SK-N-SH (cell line): ENCODE measurements around the gene AGO3. TPM values are rescaled to one million over a fixed set of nuclear protein-coding genes. Genes with fewer than 3 reads are reported as not detected.

ENCODE experiments used
- CTCF ChIA-PET: fragments of 300-600, 350-600 bp; formaldehyde crosslinking; extraction: SDS; loops from one replicate; lab custom pipeline; 2021; lab: Yijun Ruan, JAX
- POLR2A ChIA-PET: fragments of 350-600 bp; sonication (Branson Sonifier 250); formaldehyde crosslinking; extraction: SDS; loops from one replicate; lab custom pipeline; 2020; ENCODE audit warnings: antibody characterized with exemption, inconsistent platforms; lab: Yijun Ruan, JAX
- DNase-seq: peaks from one replicate; pipeline ENCODE4 v3.0.0; 2012
- H2AFZ ChIP-seq: fragments of 200-600 bp; sonication (generic); 2 replicates; pipeline ENCODE4 v1.8.1; 2016; ENCODE audit warnings: antibody characterized with exemption, mild to moderate bottlenecking, low read depth
- H3F3A ChIP-seq: fragments of 200-600 bp; sonication (generic); replicated peaks from 2 replicates; pipeline ENCODE3; 2016; ENCODE audit warnings: antibody characterized with exemption, mild to moderate bottlenecking; ENCODE audit not compliant: insufficient read depth
- H3K27ac ChIP-seq, 2 experiments: fragments of 200-500 bp in 1 of 2; fragments of 200-600 bp in 1 of 2; sonication (Bioruptor generic) in 1 of 2; sonication (generic), shearing (Covaris generic) in 1 of 2; 2 replicates each; pipeline versions ENCODE4 v1.5.1 to v1.6.1; 2014 to 2016; ENCODE audit warnings: low read depth in 2 of 2, inconsistent platforms in 1 of 2, low read length in 1 of 2, mild to moderate bottlenecking in 1 of 2, mixed read lengths in 1 of 2
- H3K27me3 ChIP-seq: fragments of 200-600 bp; sonication (generic), shearing (Covaris generic); 2 replicates; pipeline ENCODE4 v1.6.1; 2016; ENCODE audit warnings: mixed run types; ENCODE audit not compliant: insufficient read depth
- H3K36me3 ChIP-seq, 2 experiments: fragments of 200-500 bp in 1 of 2; fragments of 200-600 bp in 1 of 2; sonication (Bioruptor generic) in 1 of 2; sonication (generic) in 1 of 2; replicated peaks in 1 of 2; 2 replicates each; pipeline versions ENCODE3 to v1.5.1; 2014 to 2016; ENCODE audit warnings: low read length in 1 of 2, mild to moderate bottlenecking in 1 of 2; ENCODE audit not compliant: insufficient read depth in 2 of 2, control insufficient read depth in 1 of 2
- H3K4me1 ChIP-seq, 2 experiments: fragments of 200-500 bp in 1 of 2; fragments of 200-600 bp in 1 of 2; sonication (Bioruptor generic) in 1 of 2; sonication (generic), shearing (Covaris generic) in 1 of 2; 2 replicates each; pipeline versions ENCODE4 v1.5.1 to v1.6.1; 2014 to 2016; ENCODE audit warnings: low read depth in 1 of 2, low read length in 1 of 2, mixed run types in 1 of 2; ENCODE audit not compliant: insufficient read depth in 2 of 2, control insufficient read depth in 1 of 2
- H3K4me2 ChIP-seq: fragments of 200-600 bp; sonication (generic), shearing (Covaris generic); 2 replicates; pipeline ENCODE4 v1.6.1; 2017; ENCODE audit warnings: mixed run types
- H3K4me3 ChIP-seq, 2 experiments: fragments of 200-500 bp in 1 of 2; fragments of 200-600 bp in 1 of 2; sonication (Bioruptor generic) in 1 of 2; sonication (generic), shearing (Covaris generic) in 1 of 2; 2 replicates each; pipeline versions ENCODE4 v1.5.1 to v1.8.1; 2014 to 2016; ENCODE audit warnings: low read depth in 2 of 2, inconsistent platforms in 1 of 2, low read length in 1 of 2, mild to moderate bottlenecking in 1 of 2, mixed read lengths in 1 of 2, moderate library complexity in 1 of 2
- H3K79me2 ChIP-seq: fragments of 200-600 bp; sonication (generic); 2 replicates; pipeline ENCODE4 v1.8.1; 2017; ENCODE audit warnings: mild to moderate bottlenecking; ENCODE audit not compliant: insufficient read depth
- H3K9ac ChIP-seq: fragments of 200-600 bp; sonication (generic); 2 replicates; pipeline ENCODE4 v1.6.1; 2017; ENCODE audit warnings: mixed run types
- H3K9me2 ChIP-seq: fragments of 200-600 bp; sonication (generic); 2 replicates; pipeline ENCODE4 v1.6.1; 2017; ENCODE audit warnings: mixed run types
- H3K9me3 ChIP-seq: fragments of 200-600 bp; sonication (generic); 2 replicates; pipeline ENCODE4 v1.6.1; 2017; ENCODE audit warnings: mixed run types, mild to moderate bottlenecking, moderate library complexity
- H4K20me1 ChIP-seq: fragments of 200-600 bp; sonication (generic); 2 replicates; pipeline ENCODE4 v1.6.1; 2017; ENCODE audit warnings: mild to moderate bottlenecking, mixed run types; ENCODE audit not compliant: insufficient read depth
- CTCF ChIP-seq: fragments of 200-600 bp; sonication (generic); IDR thresholded peaks from 2 replicates; pipeline ENCODE4 v1.6.1; 2017; ENCODE audit warnings: antibody characterized with exemption, mild to moderate bottlenecking, moderate library complexity
- EP300 ChIP-seq, 2 experiments: IDR thresholded peaks; 2 replicates each; pipeline versions ENCODE4 v1.4.0 to v1.6.1; 2012; ENCODE audit warnings: borderline replicate concordance in 1 of 2, low read depth in 1 of 2, low read length in 1 of 2
- FOSL2 ChIP-seq: IDR thresholded peaks from 2 replicates; pipeline ENCODE4 v1.4.0; 2012; ENCODE audit warnings: low read depth, mild to moderate bottlenecking, moderate library complexity, borderline replicate concordance
- FOXJ3 ChIP-seq: sonication (generic); formaldehyde crosslinking; IDR thresholded peaks from 2 replicates; pipeline ENCODE4 v1.5.1; 2020; ENCODE audit warnings: mild to moderate bottlenecking, missing genetic modification reagents
- FOXM1 ChIP-seq: IDR thresholded peaks from 2 replicates; pipeline ENCODE4 v1.4.0; 2012; ENCODE audit warnings: low read depth, mild to moderate bottlenecking
- GATA2 ChIP-seq: sonication (generic); formaldehyde crosslinking; IDR thresholded peaks from 2 replicates; pipeline ENCODE4 v1.5.0; 2020; ENCODE audit warnings: mild to moderate bottlenecking, missing genetic modification reagents
- JUND ChIP-seq: IDR thresholded peaks from 2 replicates; pipeline ENCODE4 v1.4.0; 2012
- MAX ChIP-seq: IDR thresholded peaks from 2 replicates; pipeline ENCODE4 v1.4.0; 2012; ENCODE audit warnings: low read depth
- MXI1 ChIP-seq: IDR thresholded peaks from 2 replicates; pipeline ENCODE4 v1.6.1; 2012; ENCODE audit warnings: mild to moderate bottlenecking, low read depth, low read length, improper control_type of control experiment
- NFIC ChIP-seq: IDR thresholded peaks from 2 replicates; pipeline ENCODE4 v1.4.0; 2012; ENCODE audit warnings: borderline replicate concordance
- NRF1 ChIP-seq: IDR thresholded peaks from 2 replicates; pipeline ENCODE4 v1.6.1; 2012; ENCODE audit warnings: low read depth, mild to moderate bottlenecking, low read length
- RAD21 ChIP-seq: IDR thresholded peaks from 2 replicates; pipeline ENCODE4 v1.6.1; 2012; ENCODE audit warnings: mild to moderate bottlenecking, low read length
- RFX5 ChIP-seq: IDR thresholded peaks from 2 replicates; pipeline ENCODE4 v1.6.1; 2012; ENCODE audit warnings: mild to moderate bottlenecking, improper control_type of control experiment, low read length
- SIN3A ChIP-seq: IDR thresholded peaks from 2 replicates; pipeline ENCODE4 v1.6.1; 2012; ENCODE audit warnings: low read depth, mild to moderate bottlenecking, low read length, moderate library complexity, borderline replicate concordance
- SMC3 ChIP-seq: IDR thresholded peaks from 2 replicates; pipeline ENCODE4 v1.6.1; 2012; ENCODE audit warnings: low read depth, low read length, improper control_type of control experiment
- TAF1 ChIP-seq: IDR thresholded peaks from 2 replicates; pipeline ENCODE4 v1.6.1; 2012; ENCODE audit warnings: low read depth, mild to moderate bottlenecking, low read length, moderate library complexity, borderline replicate concordance
- TCF12 ChIP-seq: IDR thresholded peaks from 2 replicates; pipeline ENCODE4 v1.4.0; 2012
- TEAD4 ChIP-seq: IDR thresholded peaks from 2 replicates; pipeline ENCODE4 v1.4.0; 2012; ENCODE audit warnings: mild to moderate bottlenecking, borderline replicate concordance; ENCODE audit not compliant: insufficient read depth
- USF1 ChIP-seq: IDR thresholded peaks from 2 replicates; pipeline ENCODE4 v1.4.0; 2012; ENCODE audit warnings: low read depth, borderline replicate concordance
- USF2 ChIP-seq: fragments of 150-350 bp; IDR thresholded peaks from 2 replicates; pipeline ENCODE4 v1.6.1; 2017; ENCODE audit warnings: antibody characterized with exemption, low read length, low read depth, borderline replicate concordance
- YY1 ChIP-seq: IDR thresholded peaks from 2 replicates; pipeline ENCODE4 v1.4.0; 2012; ENCODE audit warnings: low read depth, mild to moderate bottlenecking
- ZBTB33 ChIP-seq: IDR thresholded peaks from 2 replicates; pipeline ENCODE4 v1.4.0; 2012; ENCODE audit warnings: low read depth, borderline replicate concordance
- WGBS: methylation state at CpG from one replicate; pipeline ENCODE4 v1.1.6; 2017; ENCODE audit warnings: low lambda C conversion rate; 5-methylcytosine and 5-hydroxymethylcytosine counted together
- polyA plus RNA-seq, 3 experiments: library from polyadenylated mRNA; depleted of rRNA; stranded (reverse); fragments of >200 nt; gene quantifications; 2 replicates each; pipeline ENCODE4 v1.2.3, GENCODE V29; 2012

Gene AGO3
- polyA plus RNA-seq (2012; rRNA removed): 6.7 and 7.7 TPM in 2 replicates
- polyA plus RNA-seq (2012; cell fraction: cytosol; rRNA removed): 6.9 and 7.4 TPM in 2 replicates
- polyA plus RNA-seq (2012; cell fraction: nucleus; rRNA removed): 12.5 and 18.8 TPM in 2 replicates

GRCh38 chr1:35930593-35931445, at the start of gene AGO3:
Gene AGO3, plus strand, starts transcription at chr1:35931105. Its CDS starts 322 bp downstream, at chr1:35931427.
- Histone ChIP-seq H3K79me2 (peaks cover 53% of the 10 kb centered on the region), H3K4me2 (peak within 1 kb of the TSS; percentile 84), H3F3A (peaks cover 17% of the 10 kb centered on the region), H4K20me1 (no peaks in the 10 kb centered on the region), H3K36me3 (peaks cover 0 to 6% of the 10 kb centered on the region in 2 experiments), H3K9ac (peak within 1 kb of the TSS; percentile 91), H3K9me2 (no peaks in the 10 kb centered on the region), H2AFZ (peak within 1 kb of the TSS; percentile 85), H3K4me1 (peaks cover 15 to 23% of the 10 kb centered on the region in 2 experiments; a peak in 3 of 4 replicates), H3K27me3 (no peaks in the 10 kb centered on the region), H3K9me3 (no peaks in the 10 kb centered on the region), H3K27ac (peak within 1 kb of the TSS; percentile 84 to 93), H3K4me3 (peak within 1 kb of the TSS; percentile 85 to 95)
- CTCF ChIA-PET: interaction anchor here (0.7 to 1.6 kb wide), 5 partner anchors 47 to 204 kb away, joined by 3 to 5 read pairs (median 3); partner anchors contain the start of gene AGO1
- 0% methylated on average over 17 of the region's 112 CpGs for WGBS
- DNase-seq: peak; percentile 95
- POLR2A ChIA-PET: interaction anchor here (0.6 to 1.7 kb wide), 3 partner anchors 163 to 663 kb away, joined by 3 to 7 read pairs (median 4); no protein-coding TSS in a partner anchor
- no peak for TF ChIP-seq NFIC
- no peak for TF ChIP-seq JUND
- no peak for TF ChIP-seq USF2
- TF ChIP-seq GATA2 (CRISPR knock-in tag): no peak
- TF ChIP-seq FOXM1: no peak
- TF ChIP-seq CTCF: no peak
- no peak for TF ChIP-seq TEAD4
- no peak for TF ChIP-seq TCF12
- peak; percentile 19; the same call in 1 of the 2 replicates for TF ChIP-seq MXI1
- TF ChIP-seq FOXJ3: no peak
- no peak; a peak in 1 of 4 replicates for TF ChIP-seq EP300 (IDR thresholded peaks at IDR 0.05; ENCODE audit: borderline replicate concordance in 1 of 2, low read depth in 1 of 2, low read length in 1 of 2)
- no peak for TF ChIP-seq NRF1
- 0 out of 2 replicates have a peak, but pooled peaks have one; percentile 18 for TF ChIP-seq USF1
- TF ChIP-seq FOSL2: peak; percentile 2; the same call in 1 of the 2 replicates
- no peak for TF ChIP-seq ZBTB33
- peak; percentile 28; the same call in 1 of the 2 replicates for TF ChIP-seq YY1
- no peak for TF ChIP-seq RFX5
- TF ChIP-seq TAF1: peak; percentile 85
- no peak for TF ChIP-seq SIN3A
- no peak for TF ChIP-seq RAD21
- TF ChIP-seq SMC3: no peak
- peak; percentile 67 for TF ChIP-seq MAX
